Transverse colon (tissue), 4 donors: ENCODE results near the gene ELP4. TPM values are rescaled to one million over a fixed set of nuclear protein-coding genes. Genes with fewer than 3 reads are reported as not detected.

Experiments
- DNase-seq: peaks from one replicate; pipeline ENCODE4 v3.0.0-alpha.2; 2019
- H3K27ac ChIP-seq, 4 donors: fragments of 200-600 bp; sonication (generic); 2 replicates each; pipeline ENCODE4 v1.5.1; 2016 to 2018; ENCODE audit warnings: inconsistent platforms in 4 of 4
- H3K27me3 ChIP-seq: fragments of 200-600 bp; sonication (generic); 2 replicates; pipeline ENCODE4 v1.5.1; 2017; ENCODE audit warnings: inconsistent platforms
- H3K36me3 ChIP-seq, 4 donors: fragments of 200-600 bp; sonication (generic); 2 replicates each; pipeline ENCODE4 v1.5.1; 2017 to 2019; ENCODE audit warnings: inconsistent platforms in 4 of 4
- H3K4me1 ChIP-seq, 4 donors: fragments of 200-600 bp; sonication (generic); 2 replicates each; pipeline ENCODE4 v1.5.1; 2017 to 2020; ENCODE audit warnings: inconsistent platforms in 4 of 4
- H3K4me3 ChIP-seq, 4 donors: fragments of 200-600 bp; sonication (generic); 1 replicate in 1 of 4; 2 replicates in 3 of 4; pipeline versions ENCODE4 v1.5.1 to v1.6.1; 2017 to 2019; ENCODE audit warnings: inconsistent platforms in 4 of 4
- H3K9me3 ChIP-seq, 2 donors: fragments of 200-600 bp; sonication (generic); 2 replicates each; pipeline ENCODE4 v1.5.1; 2017 to 2019; ENCODE audit warnings: inconsistent platforms in 2 of 2
- EP300 ChIP-seq: sonication (generic); formaldehyde crosslinking; IDR thresholded peaks from one replicate; pipeline ENCODE4 v1.6.1; 2017; ENCODE audit warnings: antibody characterized with exemption, low read depth
- POLR2A ChIP-seq: fragments of 450-650 bp; IDR thresholded peaks from one replicate; pipeline ENCODE4 v1.6.1; 2016; ENCODE audit warnings: antibody characterized with exemption, mild to moderate bottlenecking, moderate library complexity
- POLR2AphosphoS5 ChIP-seq, 3 donors: sonication (generic); formaldehyde crosslinking; IDR thresholded peaks; one replicate each; pipeline ENCODE4 v1.6.1; 2016; ENCODE audit warnings: antibody characterized with exemption in 3 of 3
- WGBS, 2 donors: methylation state at CpG; one replicate each; pipeline ENCODE4 v1.1.5; 2018; ENCODE audit warnings: low coverage in 1 of 2; 5-methylcytosine and 5-hydroxymethylcytosine counted together
- in situ Hi-C, 4 donors: fragments of 200-750 bp; cut with MboI; loops; one replicate each; pipeline versions ENCODE4 v1.15.0 to v1.15.1; 2017; ENCODE audit warnings: low sequenced_read_pairs in 3 of 4, low pct_ligation_motif_present in 1 of 4, low pct_unique_long_range_greater_than_20kb in 1 of 4
- intact Hi-C: fragments of 100-400 bp; cut with DNase I; formaldehyde crosslinking; loops from one replicate; pipeline ENCODE4 v1.15.1; 2023; ENCODE audit warnings: low total_unique reads
- total RNA-seq, 4 donors: library from RNA; depleted of rRNA; stranded (reverse); fragments of >200 nt; gene quantifications; one replicate each; pipeline ENCODE4 v1.1.0, GENCODE V29; 2016
- TF ChIP-seq, protein P1 (sequence below), 5 experiments: fragments of 200-600 bp in 3 of 5; fragments of 450-650 bp in 2 of 5; sonication (generic) in 3 of 5; IDR thresholded peaks; 1 replicate in 2 of 5; 2 replicates in 3 of 5; pipeline ENCODE4 v1.5.1; 2016 to 2017; ENCODE audit warnings: antibody characterized with exemption in 5 of 5, inconsistent platforms in 3 of 5, mild to moderate bottlenecking in 2 of 5, moderate library complexity in 1 of 5

The ELP4 gene
- total RNA-seq, 4 donors from 2014 or later = 14.2 to 46.4 (median 23.6) TPM

GRCh38 chr11:31784611-31785010 is 275.0 kb downstream of the ELP4 start:
- intact Hi-C loops (no loop called here), in situ Hi-C loops (no loop called here)
- WGBS, 2 donors = 97 to 98% methylated on average over 2 of the region's 2 CpGs
- Histone ChIP-seq H3K9me3 (no peaks in the 10 kb centered on the region), H3K27me3 (no peaks in the 10 kb centered on the region), H3K27ac (no peak overlapping the region), H3K4me1 (no peaks in the 10 kb centered on the region), H3K4me3 (no peak overlapping the region), H3K36me3 (no peaks in the 10 kb centered on the region)
- DNase-seq = no peak
- no peak for TF ChIP-seq POLR2AphosphoS5 (IDR thresholded peaks at IDR 0.05)
- no peak for TF ChIP-seq POLR2A
- TF ChIP-seq EP300 = no peak
- TF ChIP-seq, protein P1, sequence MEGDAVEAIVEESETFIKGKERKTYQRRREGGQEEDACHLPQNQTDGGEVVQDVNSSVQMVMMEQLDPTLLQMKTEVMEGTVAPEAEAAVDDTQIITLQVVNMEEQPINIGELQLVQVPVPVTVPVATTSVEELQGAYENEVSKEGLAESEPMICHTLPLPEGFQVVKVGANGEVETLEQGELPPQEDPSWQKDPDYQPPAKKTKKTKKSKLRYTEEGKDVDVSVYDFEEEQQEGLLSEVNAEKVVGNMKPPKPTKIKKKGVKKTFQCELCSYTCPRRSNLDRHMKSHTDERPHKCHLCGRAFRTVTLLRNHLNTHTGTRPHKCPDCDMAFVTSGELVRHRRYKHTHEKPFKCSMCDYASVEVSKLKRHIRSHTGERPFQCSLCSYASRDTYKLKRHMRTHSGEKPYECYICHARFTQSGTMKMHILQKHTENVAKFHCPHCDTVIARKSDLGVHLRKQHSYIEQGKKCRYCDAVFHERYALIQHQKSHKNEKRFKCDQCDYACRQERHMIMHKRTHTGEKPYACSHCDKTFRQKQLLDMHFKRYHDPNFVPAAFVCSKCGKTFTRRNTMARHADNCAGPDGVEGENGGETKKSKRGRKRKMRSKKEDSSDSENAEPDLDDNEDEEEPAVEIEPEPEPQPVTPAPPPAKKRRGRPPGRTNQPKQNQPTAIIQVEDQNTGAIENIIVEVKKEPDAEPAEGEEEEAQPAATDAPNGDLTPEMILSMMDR (IDR thresholded peaks at IDR 0.05) = no peak

DNA sequence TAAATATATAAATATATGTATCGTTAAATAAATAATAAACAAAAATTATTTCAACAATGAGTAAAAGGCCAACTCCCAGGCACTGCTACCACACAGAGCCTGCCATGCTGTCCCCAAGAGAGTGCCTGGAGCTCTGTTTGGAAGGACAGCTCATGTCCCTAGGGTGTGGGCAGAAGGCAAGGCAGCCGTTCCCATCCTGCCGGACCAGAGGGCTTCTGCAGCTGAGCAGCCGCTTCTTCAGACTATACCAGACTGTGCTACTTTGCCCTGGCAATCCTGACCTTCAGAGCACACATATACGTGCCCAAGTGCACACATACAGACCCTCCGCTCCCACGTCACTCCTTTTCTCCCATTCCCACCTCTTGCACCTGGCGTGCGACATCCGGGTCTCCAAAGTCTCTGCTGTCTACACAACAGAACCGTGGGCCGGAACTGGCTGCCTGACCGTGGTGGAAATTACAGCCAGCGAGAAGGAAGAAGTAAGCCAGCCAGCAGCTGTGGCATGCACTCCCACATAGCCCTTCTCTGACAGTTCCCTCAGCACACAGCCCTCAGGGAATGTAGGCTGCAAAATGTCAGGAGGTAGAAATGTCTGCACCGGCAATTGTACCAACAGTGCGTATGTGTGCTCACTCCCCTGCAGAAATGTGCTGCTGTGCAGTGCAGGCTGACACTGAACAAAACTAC is 277.6 kb downstream of the ELP4 start:
- Histone ChIP-seq H3K36me3 (no peaks in the 10 kb centered on the region), H3K4me1 (no peaks in the 10 kb centered on the region), H3K27me3 (no peaks in the 10 kb centered on the region), H3K9me3 (no peaks in the 10 kb centered on the region), H3K27ac (no peak overlapping the region), H3K4me3 (no peak overlapping the region)
- DNase-seq = no peak
- in situ Hi-C loops = no loop called here
- intact Hi-C loops = no loop called here
- WGBS, 2 donors = 81 to 93% methylated on average over 4 to 16 of the region's 16 CpGs
- TF ChIP-seq, protein P1 (IDR thresholded peaks at IDR 0.05) = no peak
- no peak for TF ChIP-seq EP300
- TF ChIP-seq POLR2A = no peak
- TF ChIP-seq POLR2AphosphoS5 (IDR thresholded peaks at IDR 0.05) = no peak

DNA sequence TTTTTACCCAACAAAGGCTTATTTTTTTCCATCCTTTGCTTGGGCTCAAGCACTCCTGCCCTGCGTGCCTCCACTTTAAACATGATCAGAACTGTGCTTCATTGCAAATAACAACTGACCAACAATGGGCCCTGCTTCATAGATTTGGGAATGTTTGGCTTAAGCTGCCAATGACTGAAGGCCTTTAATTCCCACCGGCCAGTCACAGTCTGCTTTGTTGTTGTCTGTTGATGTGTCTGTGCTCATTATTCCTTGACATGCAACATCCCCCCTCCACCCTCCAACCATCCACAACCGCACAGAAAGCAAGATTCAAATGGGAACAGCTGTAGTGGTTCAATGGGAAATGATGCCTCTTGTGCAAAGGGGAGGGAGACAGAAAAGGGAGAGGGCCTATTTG is 278.5 kb downstream of the ELP4 start:
- no peak overlapping the region for H3K27ac ChIP-seq
- no peak for TF ChIP-seq EP300
- no peak for TF ChIP-seq POLR2A
- TF ChIP-seq, protein P1 (IDR thresholded peaks at IDR 0.05) = no peak
- TF ChIP-seq POLR2AphosphoS5 (IDR thresholded peaks at IDR 0.05) = no peak
- 73 to 80% methylated on average over 2 to 3 of the region's 3 CpGs for WGBS, 2 donors
- in situ Hi-C loops (no loop called here), intact Hi-C loops (no loop called here)
- no peak overlapping the region for H3K4me3 ChIP-seq
- no peak for DNase-seq
- H3K36me3 ChIP-seq = no peaks in the 10 kb centered on the region
- no peaks in the 10 kb centered on the region for H3K9me3 ChIP-seq
- no peaks in the 10 kb centered on the region for H3K4me1 ChIP-seq
- H3K27me3 ChIP-seq = no peaks in the 10 kb centered on the region

- no peaks in the 10 kb centered on the region for H3K9me3 ChIP-seq
- H3K4me3 ChIP-seq = no peak overlapping the region
- in situ Hi-C loops = no loop called here
- no peaks in the 10 kb centered on the region for H3K4me1 ChIP-seq
- no peaks in the 10 kb centered on the region for H3K36me3 ChIP-seq
- WGBS, 2 donors = 78% methylated on average over 7 of the region's 7 CpGs; no CpG with 5 or more reads in 1 of the 2 donors
- no peak overlapping the region for H3K27ac ChIP-seq
- intact Hi-C loops = no loop called here
- TF ChIP-seq POLR2AphosphoS5 (IDR thresholded peaks at IDR 0.05) (no peak), EP300 (no peak), POLR2A (no peak)
- TF ChIP-seq, protein P1 (IDR thresholded peaks at IDR 0.05) = no peak
- no peak for DNase-seq
- peaks cover 10% of the 10 kb centered on the region for H3K27me3 ChIP-seq
These were observed 281.1 kb downstream of the ELP4 start for GRCh38 chr11:31790649-31791048.
